NCI-H2081 treated with DMSO at 0.1 percent for 48 hours (cell line): ENCODE measurements around the gene HNRNPLL.

Experiments used
- DNase-seq: peaks from one replicate; lab custom pipeline; 2025; lab: John Stamatoyannopoulos, UW

The HNRNPLL gene

GRCh38 chr2:38527338-38528007, 75.3 kb downstream of the HNRNPLL start:
- DNase-seq = no peak

- DNase-seq = no peak
Observed at GRCh38 chr2:38526195-38526594, 76.5 kb downstream of the HNRNPLL start.

- no peak for DNase-seq
Observed at GRCh38 chr2:38524580-38524979, 78.1 kb downstream of the HNRNPLL start.

GRCh38 chr2:38523728-38524437, 78.8 kb downstream of the HNRNPLL start:
- no peak for DNase-seq

- no peak for DNase-seq
Observed at GRCh38 chr2:38522754-38523349, 79.9 kb downstream of the HNRNPLL start.

- no peak for DNase-seq
Observed at GRCh38 chr2:38521835-38522234, 80.9 kb downstream of the HNRNPLL start.

GRCh38 chr2:38517284-38517683, 85.4 kb downstream of the HNRNPLL start:
- no peak for DNase-seq

- no peak for DNase-seq
Observed at GRCh38 chr2:38516526-38516925, 86.2 kb downstream of the HNRNPLL start.

GRCh38 chr2:38516122-38516521, 86.6 kb downstream of the HNRNPLL start:
- no peak for DNase-seq

GRCh38 chr2:38515155-38516074, 87.3 kb downstream of the HNRNPLL start:
- DNase-seq = no peak

- DNase-seq = no peak
Observed at GRCh38 chr2:38514603-38515154, 88.0 kb downstream of the HNRNPLL start.

- no peak for DNase-seq
Observed at GRCh38 chr2:38512211-38512610, 90.5 kb downstream of the HNRNPLL start.
